ENCODE data around the gene DOCK2. TPM values are rescaled to one million over a fixed set of nuclear protein-coding genes. Genes with fewer than 3 reads are reported as not detected.

DOCK2 gene
- polyA plus RNA-seq, 1 of the 3 experiments (the other 2 are of a cell fraction), result 3.8 TPM

GRCh38 chr5:169933127-169933526 lies 296.1 kb downstream of the DOCK2 start (continued):
- TF ChIP-seq REST (IDR thresholded peaks at IDR 0.05; ENCODE audit: low read depth, low read length), result no peak
- no peak for TF ChIP-seq USF1 (IDR thresholded peaks at IDR 0.05; ENCODE audit: borderline replicate concordance, low read depth)
- no peak for TF ChIP-seq NRF1 (IDR thresholded peaks at IDR 0.05; ENCODE audit: low read depth, low read length)
- TF ChIP-seq GATA2 (CRISPR knock-in tag; IDR thresholded peaks at IDR 0.05), result peak; percentile 81
- no peak for TF ChIP-seq JUND (IDR thresholded peaks at IDR 0.05)
- TF ChIP-seq EZH2phosphoT487 (IDR thresholded peaks at IDR 0.05; ENCODE audit: borderline replicate concordance, low read depth), result no peak
- no peak for TF ChIP-seq FOXJ3 (CRISPR knock-in tag; IDR thresholded peaks at IDR 0.05)

GRCh38 chr5:169933616-169934015 lies 296.5 kb downstream of the DOCK2 start:
- Histone ChIP-seq H3K4me3 (ENCODE audit: low read depth in 2 of 2, low read length in 1 of 2) (no peak overlapping the region), H3K9me2 (no peaks in the 10 kb centered on the region), H3K4me2 (no peak overlapping the region; the same call in 1 of the 2 replicates), H3K79me2 (ENCODE audit: insufficient read depth) (peaks cover 36% of the 10 kb centered on the region; the same call in 1 of the 2 replicates), H3K27me3 (ENCODE audit: insufficient read depth) (no peaks in the 10 kb centered on the region), H4K20me1 (ENCODE audit: insufficient read depth) (no peaks in the 10 kb centered on the region), H3K27ac (ENCODE audit: low read depth in 2 of 2, low read length in 1 of 2) (peak overlapping the region in 1 of 2 experiments; percentile 72; a peak in 2 of 4 replicates), H2AFZ (ENCODE audit: low read depth) (no peak overlapping the region), H3K9ac (no peak overlapping the region), H3F3A (replicated peaks; ENCODE audit: insufficient read depth) (peaks cover 10% of the 10 kb centered on the region), H3K9me3 (no peaks in the 10 kb centered on the region), H3K4me1 (ENCODE audit: control insufficient read depth in 1 of 2, insufficient read depth in 2 of 2, low read depth in 1 of 2, low read length in 1 of 2) (peaks cover 11 to 27% of the 10 kb centered on the region in 2 experiments; a peak in 3 of 4 replicates), H3K36me3 (replicated peaks in 1 of 2; ENCODE audit: control insufficient read depth in 1 of 2, insufficient read depth in 2 of 2, low read length in 1 of 2) (peaks cover 0 to 19% of the 10 kb centered on the region in 2 experiments)
- ChIA-PET CTCF (interaction anchor here (1.0 to 1.4 kb wide), 3 partner anchors 16 to 232 kb away, joined by 3 to 5 read pairs (median 5); partner anchors contain the start of gene INSYN2B), POLR2A (interaction anchor here (1.0 kb wide), 1 partner anchor 1160 kb away, joined by 3 read pairs; no protein-coding TSS in a partner anchor)
- TF ChIP-seq PBX3 (IDR thresholded peaks at IDR 0.05), result peak; percentile 53
- TF ChIP-seq GABPA (IDR thresholded peaks at IDR 0.05; ENCODE audit: low read depth), result no peak
- WGBS (ENCODE audit: low lambda C conversion rate), result 74% methylated on average over 7 of the region's 7 CpGs
- DNase-seq, result peak; percentile 19

Measured in SK-N-SH (cell line).